G401 (cell line): Measurements from ENCODE around the gene BTNL9. TPM values are rescaled to one million over a fixed set of nuclear protein-coding genes. Genes with fewer than 3 reads are reported as not detected.
"Not testable (repeated sequence)": the region's sequence is repeated elsewhere in the genome, so short reads cannot be mapped to it uniquely, and the experiment has no call there.

ENCODE experiments used
- DNase-seq: peaks from one replicate; pipeline ENCODE4 v3.0.0-alpha.2; 2015; ENCODE audit warnings: low spot score
- in situ Hi-C: cut with HindIII; loops from 2 replicates; pipeline ENCODE4 v1.10.0; 2016; ENCODE audit warnings: low sequenced_read_pairs, mixed read lengths
- total RNA-seq: library from RNA; depleted of rRNA; stranded (reverse); fragments of >200 nt; shearing (Covaris generic); gene quantifications from 2 replicates; pipeline ENCODE4 v1.2.3, GENCODE V29; 2014

Gene BTNL9
- total RNA-seq, 1 experiment from 2014 or later = 5.3 TPM

DNA sequence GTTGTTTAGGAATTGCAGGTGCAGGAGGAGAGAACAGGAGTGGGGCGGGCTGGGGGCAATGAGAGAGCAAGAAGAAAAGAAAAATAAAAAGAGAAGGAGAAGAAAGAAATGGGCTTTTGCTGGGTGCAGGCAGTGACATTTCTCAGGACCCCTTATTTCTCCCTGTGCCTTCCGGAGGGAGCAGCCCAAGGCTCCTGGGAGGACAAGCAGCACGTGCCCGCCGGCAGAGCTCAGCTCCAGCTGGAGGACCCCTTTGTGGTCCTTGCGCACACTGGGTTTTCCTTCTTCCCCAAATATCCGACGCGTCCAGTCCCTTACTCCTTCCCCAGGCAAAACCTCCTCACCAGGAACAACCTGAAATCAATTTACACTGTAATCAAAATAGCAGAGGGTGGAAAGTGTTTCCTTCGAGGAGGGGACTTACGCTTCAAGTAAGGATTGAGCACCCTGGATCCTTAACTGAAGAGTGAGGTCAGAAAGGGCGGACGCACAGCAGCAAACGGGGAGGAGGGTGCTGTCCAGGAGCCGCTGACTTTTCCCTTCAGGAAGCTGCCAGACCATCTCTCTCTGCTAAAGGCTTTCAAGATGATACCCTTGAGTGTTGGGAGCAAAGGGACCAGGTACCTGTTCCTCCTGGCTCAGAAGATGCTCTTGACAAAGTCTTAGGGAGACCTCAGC is 2.1 kb downstream of the BTNL9 start:
- no peak for DNase-seq
- in situ Hi-C loops = no loop called here

DNA sequence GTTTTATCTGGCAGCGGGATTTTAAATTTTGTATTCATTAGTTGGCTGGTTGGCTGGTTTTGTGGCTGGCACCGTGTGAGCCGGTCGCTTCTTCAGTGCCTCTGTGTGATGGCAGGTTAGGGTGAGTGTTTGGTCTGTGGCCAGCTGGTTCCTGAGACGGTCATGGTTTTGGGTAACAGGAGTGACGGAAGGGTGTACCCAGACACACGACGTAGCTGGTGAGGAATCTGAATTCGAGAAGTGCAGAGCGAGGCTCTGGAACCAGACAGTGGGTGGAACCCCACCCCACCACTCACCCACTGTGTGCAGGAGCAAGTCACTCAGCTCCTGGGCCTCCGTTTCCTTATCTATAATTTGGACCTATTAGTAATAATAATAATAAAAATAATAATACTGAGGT is 2.7 kb downstream of the BTNL9 start:
- in situ Hi-C loops = no loop called here
- no peak for DNase-seq

DNA sequence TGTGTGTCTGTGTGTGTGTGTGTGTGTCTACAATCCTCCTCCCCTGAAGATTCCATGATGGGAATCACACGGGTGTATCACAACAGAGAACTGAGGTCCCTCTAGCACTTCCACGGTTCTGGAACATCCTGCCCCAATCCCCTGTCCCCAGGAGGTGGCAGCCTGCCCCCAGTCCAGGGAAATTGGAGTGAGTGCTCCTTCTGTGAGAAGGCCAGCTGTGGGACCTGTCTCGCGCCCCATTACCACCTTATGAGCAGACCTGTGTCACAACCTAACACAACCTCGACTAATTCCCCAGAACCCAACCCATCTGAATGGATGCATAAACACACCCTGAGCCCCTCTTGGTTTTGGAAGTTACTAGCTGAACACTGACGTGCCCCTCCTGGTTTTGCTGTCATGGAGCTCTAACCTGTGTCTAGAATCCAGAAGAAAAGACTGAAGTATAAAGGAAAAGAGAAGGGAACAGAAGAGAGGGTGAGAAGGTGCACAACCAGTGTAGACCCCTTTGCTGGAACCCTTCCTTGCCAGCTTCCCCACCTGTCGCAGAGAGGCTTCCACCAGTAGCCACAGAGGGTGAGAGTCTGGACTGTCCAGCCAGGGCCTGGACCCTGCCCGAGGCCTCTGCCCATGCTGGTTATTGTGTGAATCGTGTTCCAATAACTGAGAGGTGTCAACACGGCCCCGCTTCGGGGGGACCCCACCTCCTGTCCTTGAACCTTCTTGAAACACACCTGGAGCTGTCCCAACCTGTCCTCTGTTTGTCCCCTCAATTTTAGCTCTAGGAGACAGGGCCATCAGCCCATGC is 3.4 kb downstream of the BTNL9 start:
- peak; percentile 4 for DNase-seq
- in situ Hi-C loops = no loop called here

DNA sequence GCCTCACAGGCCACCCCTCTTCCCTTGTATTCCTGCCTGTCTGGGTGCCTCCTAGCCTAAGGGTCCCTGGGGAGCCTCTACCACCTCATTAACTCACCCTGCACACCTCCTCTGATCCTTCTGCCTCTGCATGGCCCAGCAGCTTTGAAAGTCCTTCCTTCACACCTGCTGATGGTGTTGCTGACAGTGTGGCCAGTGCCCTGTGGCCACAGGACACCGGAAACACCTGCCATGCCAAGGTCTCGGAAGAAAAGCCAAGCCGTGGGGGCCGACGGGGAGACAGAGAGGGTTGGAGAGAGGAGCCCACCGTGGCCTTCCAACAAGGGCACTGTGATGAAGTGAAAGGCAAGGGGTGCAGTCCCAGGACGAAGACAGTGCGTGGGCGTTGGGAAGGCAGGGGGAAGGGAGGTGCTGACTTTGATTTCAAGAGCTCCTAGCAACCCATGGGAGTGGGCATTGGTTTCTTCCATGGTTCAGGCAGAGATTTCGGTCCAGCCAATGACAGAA is 4.1 kb downstream of the BTNL9 start:
- no peak for DNase-seq
- in situ Hi-C loops = no loop called here

DNA sequence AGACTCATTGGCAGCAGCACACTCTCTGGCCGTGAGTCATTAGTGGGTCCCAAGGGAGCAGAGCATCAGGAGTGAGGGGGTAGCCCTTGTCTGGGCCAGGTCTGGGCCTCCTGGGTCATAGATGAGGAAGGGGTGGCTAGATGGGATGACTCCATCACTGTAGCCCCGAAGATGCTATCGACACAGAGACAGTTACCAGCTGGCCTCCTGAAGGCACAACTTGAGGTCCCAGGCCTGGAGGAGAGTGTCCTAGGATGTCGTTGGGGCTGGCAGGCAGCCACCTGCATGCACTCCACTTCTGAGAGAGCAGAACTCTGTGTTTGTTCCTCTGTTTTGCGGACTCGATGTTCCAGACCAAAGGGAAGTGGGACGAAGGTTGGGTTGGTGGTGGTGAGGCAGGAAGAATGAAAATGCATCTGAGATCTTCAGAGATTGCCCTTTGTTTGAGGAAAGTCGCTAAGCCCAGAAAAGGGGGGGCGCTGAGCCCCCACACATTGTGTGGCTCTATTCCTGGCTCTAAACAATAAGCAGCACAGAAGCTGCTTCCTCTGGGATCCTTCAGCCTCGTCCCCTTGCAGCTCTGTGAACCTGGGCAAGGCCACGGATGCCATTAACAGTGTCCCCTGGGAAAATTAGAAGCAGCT is 4.7 kb downstream of the BTNL9 start:
- in situ Hi-C loops = no loop called here
- no peak for DNase-seq

DNA sequence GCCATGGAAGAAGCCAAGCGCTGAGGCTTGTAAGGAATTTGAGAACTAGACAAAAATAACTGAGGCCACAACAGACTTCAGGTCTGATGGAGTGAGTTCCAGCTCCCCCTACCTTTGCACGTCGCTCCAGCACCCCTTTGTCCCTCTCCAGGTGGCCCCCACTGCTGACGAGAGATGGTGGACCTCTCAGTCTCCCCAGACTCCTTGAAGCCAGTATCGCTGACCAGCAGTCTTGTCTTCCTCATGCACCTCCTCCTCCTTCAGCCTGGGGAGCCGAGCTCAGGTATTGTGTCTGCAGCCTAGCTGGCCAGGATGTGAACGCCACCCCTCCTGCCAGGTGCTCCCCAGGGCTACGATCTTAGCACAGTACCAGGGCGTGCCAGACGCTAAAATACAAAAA is 5.2 kb downstream of the BTNL9 start:
- in situ Hi-C loops = no loop called here
- peak; percentile 11 for DNase-seq

DNA sequence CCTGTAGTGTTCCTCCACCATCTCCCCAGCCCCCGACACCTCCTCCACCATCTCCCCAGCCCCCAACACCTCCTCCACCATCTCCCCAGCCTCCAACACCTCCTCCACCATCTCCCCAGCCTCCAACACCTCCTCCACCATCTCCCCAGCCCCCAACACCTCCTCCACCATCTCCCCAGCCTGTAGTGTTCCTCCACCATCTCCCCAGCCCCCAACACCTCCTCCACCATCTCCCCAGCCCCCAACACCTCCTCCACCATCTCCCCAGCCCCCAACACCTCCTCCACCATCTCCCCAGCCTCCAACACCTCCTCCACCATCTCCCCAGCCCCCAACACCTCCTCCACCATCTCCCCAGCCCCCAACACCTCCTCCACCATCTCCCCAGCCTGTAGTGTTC is 5.8 kb downstream of the BTNL9 start:
- DNase-seq, in situ Hi-C loops: not testable (repeated sequence)

DNA sequence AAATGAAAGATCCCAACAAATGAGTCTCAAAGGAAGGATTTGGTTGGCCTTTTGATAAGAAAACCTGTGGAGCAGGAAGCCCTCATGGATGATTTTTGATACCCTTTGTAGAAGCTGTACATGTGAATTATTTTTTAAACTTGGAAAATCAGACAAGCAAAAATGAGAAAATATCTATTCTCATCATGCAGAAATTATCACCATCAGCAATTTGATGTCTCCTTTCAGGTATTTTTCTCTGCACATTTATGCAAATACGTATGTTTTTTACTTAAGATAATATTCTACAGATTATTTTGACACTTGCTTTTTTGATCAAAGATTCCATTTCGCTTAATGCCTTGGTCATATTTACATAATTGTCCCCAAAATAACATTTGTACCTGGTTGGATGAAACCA is 7.2 kb downstream of the BTNL9 start:
- in situ Hi-C loops = no loop called here
- no peak for DNase-seq

DNA sequence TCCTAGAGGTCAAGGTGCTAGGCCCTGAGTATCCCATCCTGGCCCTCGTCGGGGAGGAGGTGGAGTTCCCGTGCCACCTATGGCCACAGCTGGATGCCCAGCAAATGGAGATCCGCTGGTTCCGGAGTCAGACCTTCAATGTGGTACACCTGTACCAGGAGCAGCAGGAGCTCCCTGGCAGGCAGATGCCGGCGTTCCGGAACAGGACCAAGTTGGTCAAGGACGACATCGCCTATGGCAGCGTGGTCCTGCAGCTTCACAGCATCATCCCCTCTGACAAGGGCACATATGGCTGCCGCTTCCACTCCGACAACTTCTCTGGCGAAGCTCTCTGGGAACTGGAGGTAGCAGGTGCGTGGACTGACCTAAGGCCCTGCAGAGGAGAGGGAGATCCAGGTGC is 7.9 kb downstream of the BTNL9 start:
- in situ Hi-C loops = no loop called here
- no peak for DNase-seq

DNA sequence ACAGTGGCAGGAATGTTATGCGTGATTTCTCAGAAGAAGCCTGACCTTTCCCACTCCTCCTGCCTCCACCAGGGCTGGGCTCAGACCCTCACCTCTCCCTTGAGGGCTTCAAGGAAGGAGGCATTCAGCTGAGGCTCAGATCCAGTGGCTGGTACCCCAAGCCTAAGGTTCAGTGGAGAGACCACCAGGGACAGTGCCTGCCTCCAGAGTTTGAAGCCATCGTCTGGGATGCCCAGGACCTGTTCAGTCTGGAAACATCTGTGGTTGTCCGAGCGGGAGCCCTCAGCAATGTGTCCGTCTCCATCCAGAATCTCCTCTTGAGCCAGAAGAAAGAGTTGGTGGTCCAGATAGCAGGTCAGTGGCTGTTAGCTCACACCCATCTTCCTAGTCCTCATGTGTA is 9.9 kb downstream of the BTNL9 start:
- in situ Hi-C loops = no loop called here
- DNase-seq = no peak

DNA sequence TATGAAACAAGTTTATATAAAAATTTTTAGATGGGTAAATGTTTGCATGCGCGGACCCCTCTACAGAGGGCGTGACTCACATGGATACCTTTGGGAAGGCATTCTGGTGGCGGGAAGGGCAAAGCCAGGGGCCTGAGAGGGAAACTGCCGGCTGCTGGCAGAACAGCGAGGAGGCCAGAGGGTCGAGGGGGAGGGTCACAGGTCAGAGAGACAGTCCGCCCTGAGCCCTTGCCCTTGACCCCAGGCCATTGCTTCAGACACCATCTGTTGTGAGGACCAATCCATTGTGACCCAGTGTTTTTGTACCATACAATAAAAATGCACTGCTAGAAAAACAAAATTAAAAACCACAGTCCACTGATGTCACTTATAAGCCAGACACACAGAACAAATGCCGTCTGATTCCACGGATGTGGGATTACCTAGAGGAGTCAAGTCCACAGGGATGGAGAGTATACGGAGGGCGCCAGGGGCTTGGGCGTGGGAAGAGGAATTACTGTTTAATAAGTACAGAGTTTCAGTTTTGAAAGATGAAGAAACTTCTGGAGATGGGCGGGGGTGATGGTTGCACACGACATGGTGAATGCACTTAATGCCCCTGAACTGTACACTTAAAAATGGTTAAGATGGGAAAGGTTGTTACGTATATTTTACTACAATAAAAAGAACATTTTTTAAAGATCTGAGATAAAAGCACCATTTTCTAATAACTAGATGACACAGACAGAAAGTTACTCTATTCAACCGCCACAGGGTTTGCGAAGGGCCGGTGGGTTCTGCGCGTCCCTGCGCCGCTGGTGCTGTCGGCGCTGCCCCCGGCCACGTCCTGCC is 12.0 kb downstream of the BTNL9 start:
- in situ Hi-C loops = no loop called here
- DNase-seq = no peak

DNA sequence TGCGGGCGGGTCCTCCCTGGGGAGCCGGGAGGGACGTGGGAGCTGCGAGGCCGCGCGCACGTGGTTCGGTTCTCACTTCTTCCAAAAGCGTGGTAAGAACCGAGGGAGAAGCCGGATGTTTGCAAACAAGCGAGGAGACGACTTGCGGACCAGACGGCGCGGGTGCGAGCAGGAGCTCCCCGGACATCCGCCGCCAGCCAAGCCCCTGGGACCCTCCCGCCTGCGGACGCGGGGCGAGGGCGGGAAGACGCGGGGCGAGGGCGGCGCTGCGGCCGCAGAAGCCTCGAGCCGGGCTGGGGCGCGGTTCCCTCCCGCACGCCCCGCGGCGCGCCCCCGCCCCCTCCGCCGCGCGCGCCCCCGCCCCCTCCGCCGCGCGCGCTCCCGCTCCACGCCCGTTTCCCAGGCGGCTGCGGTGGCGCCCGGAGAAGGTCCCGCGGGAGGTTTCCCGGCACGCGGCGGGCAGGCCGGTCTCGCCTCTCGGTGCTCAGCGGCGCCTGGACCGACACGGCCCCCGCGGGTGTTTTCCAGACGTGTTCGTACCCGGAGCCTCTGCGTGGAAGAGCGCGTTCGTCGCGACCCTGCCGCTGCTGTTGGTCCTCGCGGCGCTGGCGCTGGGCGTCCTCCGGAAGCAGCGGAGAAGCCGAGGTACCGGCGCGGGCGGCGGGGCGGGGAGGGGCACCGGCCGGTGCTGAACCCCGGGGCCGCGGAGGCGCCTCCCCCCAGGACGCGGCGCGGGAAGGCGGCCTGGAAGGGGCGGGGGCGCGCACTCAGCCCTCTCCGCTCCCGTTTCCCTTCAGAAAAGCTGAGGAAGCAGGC is 12.8 kb downstream of the BTNL9 start:
- DNase-seq = no peak
- in situ Hi-C loops = no loop called here

DNA sequence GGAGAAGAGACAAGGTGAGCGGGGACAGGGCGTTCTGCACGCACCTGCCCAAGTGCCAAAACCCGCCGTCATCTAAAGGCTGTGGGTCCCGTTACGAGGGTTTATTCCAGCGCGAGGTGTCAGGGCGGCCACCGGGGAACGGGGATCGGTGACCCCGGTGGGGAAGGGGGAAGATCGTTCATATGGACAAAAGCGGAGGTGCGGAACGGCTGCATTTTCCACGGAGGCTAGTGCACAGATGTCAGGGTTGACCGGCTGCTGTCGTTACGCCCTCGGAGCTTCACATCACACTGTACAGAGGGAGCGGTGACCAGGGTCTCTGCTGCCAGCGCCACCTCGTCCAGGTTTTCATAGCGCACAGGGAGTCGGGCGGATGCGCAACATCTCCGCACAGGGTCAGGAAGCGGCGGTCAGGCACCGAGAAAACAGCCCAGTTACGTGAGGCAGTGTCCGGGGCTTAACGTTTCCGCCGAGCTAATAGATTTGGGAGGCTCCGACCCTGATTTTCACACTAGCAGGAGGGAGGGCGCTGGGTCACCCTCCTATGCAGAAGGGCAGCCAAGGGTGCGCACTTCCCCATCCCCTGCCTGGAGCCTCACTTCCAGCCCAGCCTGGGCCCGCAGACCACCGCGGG is 13.5 kb downstream of the BTNL9 start:
- DNase-seq = no peak
- in situ Hi-C loops = no loop called here

DNA sequence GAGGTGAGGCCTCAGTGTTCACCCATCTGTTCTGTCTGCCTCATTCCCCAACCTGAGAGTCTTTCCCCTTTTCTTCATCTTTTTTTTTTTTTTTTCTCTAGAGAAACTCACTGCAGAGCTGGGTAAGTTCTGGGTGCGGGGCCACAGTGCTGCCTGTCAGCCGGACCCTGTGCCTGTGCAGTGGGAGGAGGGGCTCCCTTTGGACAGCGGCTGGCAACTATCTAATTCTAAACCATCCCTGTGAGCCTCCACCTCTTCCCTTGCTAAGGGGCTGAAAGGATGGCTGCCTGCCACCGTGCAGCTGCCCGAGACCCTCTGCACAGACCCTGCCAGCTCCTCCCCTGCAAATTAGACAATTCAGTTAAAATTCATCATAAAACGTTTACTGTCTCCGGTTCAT is 14.1 kb downstream of the BTNL9 start:
- in situ Hi-C loops = no loop called here
- no peak for DNase-seq

DNA sequence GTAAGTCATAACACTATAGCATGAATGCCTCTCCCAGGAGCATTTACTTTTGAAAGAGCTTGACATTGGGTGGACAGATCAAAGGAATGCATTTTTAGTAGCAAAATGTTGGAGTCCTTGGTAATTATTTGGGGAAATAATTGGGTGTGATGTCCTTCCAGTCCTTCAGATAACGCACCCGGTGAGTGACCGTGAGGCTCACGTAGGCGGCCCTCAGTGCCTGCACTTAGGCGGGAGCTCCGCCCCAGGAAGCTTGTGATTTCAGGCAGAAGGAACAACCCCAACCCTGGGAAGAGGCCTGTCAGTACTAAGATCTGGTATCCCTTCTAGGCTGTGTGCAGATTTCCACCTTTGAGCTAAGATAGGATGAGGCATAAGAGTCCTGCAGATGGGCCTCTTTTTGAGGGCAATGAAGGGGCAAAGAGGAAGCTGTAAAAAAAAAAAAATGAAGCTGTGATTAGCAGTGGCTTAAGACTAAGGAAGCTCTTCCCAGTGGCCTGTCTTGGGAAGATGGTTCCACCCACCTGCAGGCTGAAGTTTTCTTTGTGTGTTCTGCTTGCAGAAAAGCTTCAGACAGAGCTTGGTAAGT is 14.9 kb downstream of the BTNL9 start:
- in situ Hi-C loops = no loop called here
- no peak for DNase-seq

DNA sequence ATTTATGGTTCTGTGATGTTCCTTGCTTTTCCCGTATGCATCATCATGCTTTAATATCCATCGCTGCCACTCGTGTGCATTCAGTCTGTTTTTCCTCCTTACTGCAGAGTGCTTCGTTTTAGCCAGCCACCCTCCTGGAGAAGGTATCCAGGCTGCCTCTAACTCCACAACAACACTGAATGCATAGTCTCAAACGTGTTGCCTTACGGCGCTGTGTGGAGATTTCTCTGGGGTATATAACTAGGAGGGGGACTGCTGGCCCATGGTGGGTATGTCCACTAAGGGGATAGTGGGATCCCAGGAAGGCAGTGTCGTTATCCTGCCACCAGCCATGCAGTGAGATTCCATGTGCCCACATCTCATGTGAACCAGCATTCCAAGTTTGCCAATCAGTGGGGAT is 16.4 kb downstream of the BTNL9 start:
- DNase-seq = no peak
- in situ Hi-C loops = no loop called here

DNA sequence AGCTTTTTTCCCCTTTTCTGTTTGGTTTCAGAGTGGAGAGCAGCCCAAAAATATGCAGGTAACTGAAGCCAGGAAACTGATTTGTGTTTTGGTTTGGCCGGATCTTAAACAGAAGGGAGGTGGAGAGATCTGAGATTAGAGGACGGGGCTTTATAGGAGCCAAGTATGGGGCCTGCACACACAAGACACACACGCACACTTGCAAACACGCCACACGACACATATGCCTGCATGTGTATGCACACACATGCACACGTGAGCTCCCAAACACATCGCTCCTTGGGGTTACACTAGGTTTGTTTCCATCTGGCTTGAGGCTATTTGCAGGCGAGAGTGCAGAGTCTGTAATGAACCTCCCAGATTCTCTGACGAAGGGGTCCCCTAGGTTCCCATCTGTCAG is 18.3 kb downstream of the BTNL9 start:
- DNase-seq = no peak
- in situ Hi-C loops = no loop called here

DNA sequence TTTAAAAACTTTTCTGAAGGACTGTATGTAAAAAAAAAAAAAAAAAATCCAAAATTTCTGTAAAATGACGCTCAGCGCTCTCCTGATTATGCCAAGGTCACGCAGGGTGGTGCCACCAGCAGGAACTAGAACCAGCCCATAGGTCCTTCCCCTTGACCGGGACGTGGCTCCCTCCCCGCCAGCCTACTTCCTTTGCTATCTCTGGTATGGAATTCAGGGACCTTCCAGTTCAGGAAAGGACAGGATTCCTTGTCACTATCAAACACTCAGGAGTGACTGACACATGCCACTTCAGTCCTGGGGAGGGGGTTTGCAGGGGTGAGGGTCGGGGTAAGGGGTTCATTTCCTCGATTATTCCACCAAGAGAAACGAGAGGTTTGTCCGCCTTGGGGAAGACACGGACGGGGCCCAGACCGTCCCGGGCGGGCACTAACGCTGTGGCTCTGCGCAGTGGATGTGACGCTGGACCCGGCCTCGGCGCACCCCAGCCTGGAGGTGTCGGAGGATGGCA is 18.8 kb downstream of the BTNL9 start:
- in situ Hi-C loops = no loop called here
- no peak for DNase-seq
